HepG2 (cell line): ENCODE results near the gene ZBTB7C. TPM values are rescaled to one million over a fixed set of nuclear protein-coding genes. Genes with fewer than 3 reads are reported as not detected.

Experiments used
- ATAC-seq: fragments of 200-7000 bp; cut with Tn5 transposase; 3 replicates; pipeline ENCODE4 v1.9.1; 2020; ENCODE audit warnings: mild to moderate bottlenecking, moderate library complexity
- BruUV-seq: library from RNA; stranded (reverse); fragments of 400-500 nt; replicated peaks from 2 replicates; lab custom pipeline; 2021; lab: Mats Ljungman, UMichigan
- CTCF ChIA-PET: fragments of 300-600 bp; formaldehyde crosslinking; extraction: SDS; loops from one replicate; lab custom pipeline; 2021; ENCODE audit warnings: low total read pairs, inconsistent platforms, low intra/inter-chr PET ratio; lab: Yijun Ruan, JAX
- POLR2A ChIA-PET: fragments of 350-600 bp; sonication (Branson Sonifier 250); formaldehyde crosslinking; loops from one replicate; lab custom pipeline; 2020; ENCODE audit warnings: antibody characterized with exemption, inconsistent platforms; lab: Yijun Ruan, JAX
- DNase-seq: peaks from one replicate; pipeline ENCODE4 v3.0.0-alpha.2; 2015; ENCODE audit warnings: low spot score
- FAIRE-seq: peaks from 3 replicates; lab custom pipeline; 2011; peaks lifted over from hg19 to GRCh38; lab: Jason Lieb, UNC
- H2AFZ ChIP-seq: one replicate; pipeline ENCODE4 v1.6.1; 2011; ENCODE audit warnings: low read length, inconsistent platforms
- H3K27ac ChIP-seq: fragments of 300-600 bp; 3 replicates; pipeline ENCODE4 v1.8.0; 2011; ENCODE audit warnings: mixed run types, mild to moderate bottlenecking, mixed read lengths, low read length, inconsistent platforms; ENCODE audit not compliant: insufficient read depth; ENCODE audit errors: extremely low read length
- H3K27me3 ChIP-seq, 2 experiments: fragments of 200-600 bp in 1 of 2; 2 replicates in 1 of 2; 3 replicates in 1 of 2; pipeline versions ENCODE4 v1.6.0 to v1.8.0; 2011; ENCODE audit warnings: low read length in 2 of 2, mild to moderate bottlenecking in 2 of 2, moderate library complexity in 2 of 2, inconsistent platforms in 1 of 2; ENCODE audit not compliant: insufficient read depth in 2 of 2, control insufficient read depth in 1 of 2
- H3K36me3 ChIP-seq, 2 experiments: fragments of 200-600 bp in 1 of 2; replicated peaks in 1 of 2; 2 replicates in 1 of 2; 3 replicates in 1 of 2; pipeline versions ENCODE4 v1.5.1 to v1.8.0; 2011; ENCODE audit warnings: low read length in 2 of 2, inconsistent platforms in 1 of 2; ENCODE audit not compliant: insufficient read depth in 2 of 2, control insufficient read depth in 1 of 2
- H3K4me1 ChIP-seq: 2 replicates; pipeline ENCODE4 v1.5.1; 2012; ENCODE audit warnings: low read length, inconsistent platforms; ENCODE audit not compliant: insufficient read depth
- H3K4me2 ChIP-seq: 2 replicates; pipeline ENCODE4 v1.6.0; 2011; ENCODE audit warnings: low read depth, low read length, inconsistent platforms
- H3K4me3 ChIP-seq, 3 experiments: fragments of 200-600 bp in 1 of 3; sonication (generic), shearing (Covaris generic) in 1 of 3; replicated peaks in 1 of 3; 2 replicates each; pipeline ENCODE4 v1.5.1; 2011 to 2016; ENCODE audit warnings: low read length in 3 of 3, inconsistent platforms in 2 of 3, low read depth in 2 of 3, mild to moderate bottlenecking in 2 of 3, control low read depth in 1 of 3, mixed read lengths in 1 of 3; ENCODE audit not compliant: insufficient read depth in 1 of 3
- H3K79me2 ChIP-seq: one replicate; pipeline ENCODE4 v1.6.1; 2011; ENCODE audit warnings: low read length, inconsistent platforms; ENCODE audit not compliant: insufficient read depth
- H3K9ac ChIP-seq: 2 replicates; pipeline ENCODE4 v1.6.0; 2011; ENCODE audit warnings: mild to moderate bottlenecking, low read depth, low read length, inconsistent platforms; ENCODE audit not compliant: insufficient read depth
- H3K9me3 ChIP-seq: 2 replicates; pipeline ENCODE4 v1.5.1; 2012; ENCODE audit warnings: mild to moderate bottlenecking, low read length
- H4K20me1 ChIP-seq: 2 replicates; pipeline ENCODE4 v1.6.0; 2011; ENCODE audit warnings: inconsistent platforms, mild to moderate bottlenecking, low read length, moderate library complexity; ENCODE audit not compliant: insufficient read depth
- FOXJ3 ChIP-seq: sonication (generic); formaldehyde crosslinking; IDR thresholded peaks from 2 replicates; pipeline ENCODE4 v1.4.0; 2020; ENCODE audit warnings: missing genetic modification reagents, mild to moderate bottlenecking, borderline replicate concordance
- MYC ChIP-seq: sonication (generic); formaldehyde crosslinking; IDR thresholded peaks from 2 replicates; pipeline ENCODE4 v1.9.0; 2021; ENCODE audit warnings: missing genetic modification reagents, borderline replicate concordance
- NBN ChIP-seq: fragments of 450-650 bp; conservative IDR thresholded peaks from 2 replicates; pipeline ENCODE4 v1.6.1; 2017
- NR2F2 ChIP-seq: IDR thresholded peaks from 2 replicates; pipeline ENCODE4 v1.6.1; 2012; ENCODE audit warnings: low read depth, inconsistent platforms, borderline replicate concordance
- POLR2G ChIP-seq: fragments of 200-400 bp; formaldehyde crosslinking; IDR thresholded peaks from 2 replicates; pipeline ENCODE4 v1.6.1; 2018; ENCODE audit warnings: mild to moderate bottlenecking, low read depth, low read length, moderate library complexity
- SOX13 ChIP-seq, 3 experiments: fragments of 450-650 bp in 1 of 3; sonication (generic) in 1 of 3; formaldehyde crosslinking in 1 of 3; IDR thresholded peaks in 2 of 3; conservative IDR thresholded peaks in 1 of 3; 2 replicates each; pipeline versions ENCODE4 v1.5.0 to v1.6.1; 2016 to 2020; ENCODE audit warnings: antibody characterized with exemption in 1 of 3, mild to moderate bottlenecking in 1 of 3, missing compliant biosample characterization in 1 of 3, missing genetic modification reagents in 1 of 3, moderate library complexity in 1 of 3
- ZFX ChIP-seq: sonication (generic); formaldehyde crosslinking; IDR thresholded peaks from 2 replicates; pipeline ENCODE4 v1.4.0; 2020; ENCODE audit warnings: mild to moderate bottlenecking, low read depth, missing genetic modification reagents, moderate library complexity
- ZMYM4 ChIP-seq: sonication (generic); formaldehyde crosslinking; IDR thresholded peaks from 2 replicates; pipeline ENCODE4 v1.8.1; 2023; ENCODE audit warnings: mild to moderate bottlenecking, missing genetic modification reagents
- WGBS: methylation state at CpG from one replicate; pipeline ENCODE4 v1.1.6; 2017; ENCODE audit warnings: low lambda C conversion rate; 5-methylcytosine and 5-hydroxymethylcytosine counted together
- in situ Hi-C: cut with HindIII; loops from 2 replicates; pipeline ENCODE4 v1.10.0; 2017; ENCODE audit warnings: low pct_unique_long_range_greater_than_20kb; ENCODE audit not compliant: extremely low pct_ligation_motif_present
- intact Hi-C: fragments of 100-400 bp; cut with micrococcal nuclease; formaldehyde crosslinking; loops from one replicate; pipeline ENCODE4 v1.10.0; 2022; ENCODE audit not compliant: unreplicated experiment
- polyA plus RNA-seq, 8 experiments: library from polyadenylated mRNA; depleted of rRNA in 3 of 8; stranded (reverse) in 7 of 8; unstranded in 1 of 8; fragments of >200 nt; fragmentation: Illumina TruSeq in 4 of 8; extraction: Trizol in 4 of 8; gene quantifications; 2 replicates each; pipeline versions ENCODE4 v1.2.1 to v1.2.3, GENCODE V29; 2011 to 2016; ENCODE audit warnings: low read depth in 4 of 8, missing spikeins in 1 of 8, mixed read lengths in 1 of 8; ENCODE audit not compliant: insufficient read depth in 1 of 8
- total RNA-seq, 5 experiments: library from RNA; depleted of rRNA; stranded (reverse); fragments of >200 nt; fragmentation: Illumina TruSeq; extraction: Trizol; gene quantifications; 2 replicates each; pipeline ENCODE4 v1.2.3, GENCODE V29; 2016; ENCODE audit warnings: low read depth in 1 of 5
- TF ChIP-seq, protein P1 (sequence below), 2 experiments: fragments of 450-650 bp in 1 of 2; sonication (generic) in 1 of 2; formaldehyde crosslinking; IDR thresholded peaks; 2 replicates each; pipeline versions ENCODE4 v1.5.0 to v1.8.0; 2020 to 2022; ENCODE audit warnings: mild to moderate bottlenecking in 1 of 2, missing genetic modification reagents in 1 of 2
- TF ChIP-seq, protein P2 (sequence below), 2 experiments: sonication (generic) in 1 of 2; formaldehyde crosslinking in 1 of 2; IDR thresholded peaks; 2 replicates each; pipeline versions ENCODE4 v1.4.0 to v1.6.1; 2016 to 2020; ENCODE audit warnings: borderline replicate concordance in 1 of 2, low read depth in 1 of 2, mild to moderate bottlenecking in 1 of 2, missing genetic modification reagents in 1 of 2
- TF ChIP-seq, protein P3 (sequence below), 2 experiments: sonication (generic) in 1 of 2; formaldehyde crosslinking in 1 of 2; IDR thresholded peaks; 2 replicates each; pipeline versions ENCODE4 v1.6.1 to v1.9.0; 2014 to 2022; ENCODE audit warnings: antibody characterized with exemption in 1 of 2, borderline replicate concordance in 1 of 2, inconsistent platforms in 1 of 2, low read depth in 1 of 2, missing genetic modification reagents in 1 of 2

The ZBTB7C gene
- total and polyA plus RNA-seq, 2 of the 13 experiments (the other 11 are each of a cell fraction or from before 2014, with no cell fraction given) = 0.01 to 0.04 TPM

DNA sequence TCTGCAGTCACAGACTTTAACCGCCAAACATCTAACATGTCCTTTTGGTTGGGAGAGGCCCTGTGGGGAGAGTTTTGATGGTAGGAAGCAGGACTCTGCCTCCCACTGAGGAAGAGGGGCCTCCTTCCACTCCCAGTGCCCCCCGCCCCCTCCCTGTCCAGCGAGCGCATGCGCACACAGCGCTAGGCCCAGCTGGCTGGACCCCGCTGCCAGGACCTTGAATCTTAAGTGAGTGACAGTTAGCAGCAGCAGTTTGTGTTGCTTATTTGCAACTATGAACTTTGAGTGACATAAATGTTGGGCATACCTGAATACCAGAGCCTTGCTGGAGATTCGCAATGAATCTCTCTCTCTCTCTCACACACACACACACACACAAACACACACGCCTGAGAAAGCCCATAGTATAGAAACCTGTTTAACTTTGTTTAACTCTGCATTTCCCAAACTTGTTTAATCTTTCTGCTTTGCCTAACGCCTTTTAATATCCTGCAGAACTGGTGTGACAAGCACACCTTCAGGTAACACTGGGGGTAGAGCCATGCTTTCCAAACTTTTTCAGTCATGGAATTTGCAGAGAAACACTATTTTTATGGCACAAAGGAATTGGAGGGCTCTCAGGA is 344.1 kb downstream of the ZBTB7C start:
- Histone ChIP-seq H4K20me1 (no peaks in the 10 kb centered on the region), H3K4me3 (no peak overlapping the region), H3K4me2 (no peak overlapping the region), H3K36me3 (no peaks in the 10 kb centered on the region), H3K9ac (no peak overlapping the region), H3K4me1 (peaks cover 18% of the 10 kb centered on the region), H3K27ac (no peak overlapping the region), H2AFZ (no peak overlapping the region), H3K79me2 (no peaks in the 10 kb centered on the region), H3K27me3 (peaks cover under 1 to 6% of the 10 kb centered on the region in 2 experiments; a peak in 2 of 5 replicates), H3K9me3 (no peaks in the 10 kb centered on the region)
- in situ Hi-C loops = no loop called here
- intact Hi-C loops = no loop called here
- CTCF ChIA-PET = no interaction called here
- DNase-seq = no peak
- 28% methylated on average over 6 of the region's 10 CpGs for WGBS
- no TSS peak for BruUV-seq
- no peak for ATAC-seq
- POLR2A ChIA-PET = no interaction called here
- FAIRE-seq = no peak
- TF ChIP-seq ZFX (CRISPR knock-in tag) (no peak), POLR2G (no peak), FOXJ3 (CRISPR knock-in tag) (no peak), SOX13 (IDR thresholded peaks at IDR 0.05) (no peak), SOX13 (CRISPR knock-in tag; conservative IDR thresholded peaks at IDR 0.05 in 1 of 2, IDR thresholded peaks at IDR 0.05 in 1 of 2) (no peak), NR2F2 (no peak), ZMYM4 (CRISPR knock-in tag) (no peak), MYC (CRISPR knock-in tag) (no peak), NBN (no peak)
- TF ChIP-seq, protein P1, sequence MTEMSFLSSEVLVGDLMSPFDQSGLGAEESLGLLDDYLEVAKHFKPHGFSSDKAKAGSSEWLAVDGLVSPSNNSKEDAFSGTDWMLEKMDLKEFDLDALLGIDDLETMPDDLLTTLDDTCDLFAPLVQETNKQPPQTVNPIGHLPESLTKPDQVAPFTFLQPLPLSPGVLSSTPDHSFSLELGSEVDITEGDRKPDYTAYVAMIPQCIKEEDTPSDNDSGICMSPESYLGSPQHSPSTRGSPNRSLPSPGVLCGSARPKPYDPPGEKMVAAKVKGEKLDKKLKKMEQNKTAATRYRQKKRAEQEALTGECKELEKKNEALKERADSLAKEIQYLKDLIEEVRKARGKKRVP (CRISPR knock-in tag; IDR thresholded peaks at IDR 0.05) = no peak
- TF ChIP-seq, protein P2, sequence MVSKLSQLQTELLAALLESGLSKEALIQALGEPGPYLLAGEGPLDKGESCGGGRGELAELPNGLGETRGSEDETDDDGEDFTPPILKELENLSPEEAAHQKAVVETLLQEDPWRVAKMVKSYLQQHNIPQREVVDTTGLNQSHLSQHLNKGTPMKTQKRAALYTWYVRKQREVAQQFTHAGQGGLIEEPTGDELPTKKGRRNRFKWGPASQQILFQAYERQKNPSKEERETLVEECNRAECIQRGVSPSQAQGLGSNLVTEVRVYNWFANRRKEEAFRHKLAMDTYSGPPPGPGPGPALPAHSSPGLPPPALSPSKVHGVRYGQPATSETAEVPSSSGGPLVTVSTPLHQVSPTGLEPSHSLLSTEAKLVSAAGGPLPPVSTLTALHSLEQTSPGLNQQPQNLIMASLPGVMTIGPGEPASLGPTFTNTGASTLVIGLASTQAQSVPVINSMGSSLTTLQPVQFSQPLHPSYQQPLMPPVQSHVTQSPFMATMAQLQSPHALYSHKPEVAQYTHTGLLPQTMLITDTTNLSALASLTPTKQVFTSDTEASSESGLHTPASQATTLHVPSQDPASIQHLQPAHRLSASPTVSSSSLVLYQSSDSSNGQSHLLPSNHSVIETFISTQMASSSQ (IDR thresholded peaks at IDR 0.05; ENCODE audit: low read depth) = no peak
- TF ChIP-seq, protein P2 (CRISPR knock-in tag; IDR thresholded peaks at IDR 0.05; ENCODE audit: borderline replicate concordance) = no peak
- TF ChIP-seq, protein P3, sequence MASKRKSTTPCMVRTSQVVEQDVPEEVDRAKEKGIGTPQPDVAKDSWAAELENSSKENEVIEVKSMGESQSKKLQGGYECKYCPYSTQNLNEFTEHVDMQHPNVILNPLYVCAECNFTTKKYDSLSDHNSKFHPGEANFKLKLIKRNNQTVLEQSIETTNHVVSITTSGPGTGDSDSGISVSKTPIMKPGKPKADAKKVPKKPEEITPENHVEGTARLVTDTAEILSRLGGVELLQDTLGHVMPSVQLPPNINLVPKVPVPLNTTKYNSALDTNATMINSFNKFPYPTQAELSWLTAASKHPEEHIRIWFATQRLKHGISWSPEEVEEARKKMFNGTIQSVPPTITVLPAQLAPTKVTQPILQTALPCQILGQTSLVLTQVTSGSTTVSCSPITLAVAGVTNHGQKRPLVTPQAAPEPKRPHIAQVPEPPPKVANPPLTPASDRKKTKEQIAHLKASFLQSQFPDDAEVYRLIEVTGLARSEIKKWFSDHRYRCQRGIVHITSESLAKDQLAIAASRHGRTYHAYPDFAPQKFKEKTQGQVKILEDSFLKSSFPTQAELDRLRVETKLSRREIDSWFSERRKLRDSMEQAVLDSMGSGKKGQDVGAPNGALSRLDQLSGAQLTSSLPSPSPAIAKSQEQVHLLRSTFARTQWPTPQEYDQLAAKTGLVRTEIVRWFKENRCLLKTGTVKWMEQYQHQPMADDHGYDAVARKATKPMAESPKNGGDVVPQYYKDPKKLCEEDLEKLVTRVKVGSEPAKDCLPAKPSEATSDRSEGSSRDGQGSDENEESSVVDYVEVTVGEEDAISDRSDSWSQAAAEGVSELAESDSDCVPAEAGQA (IDR thresholded peaks at IDR 0.05; ENCODE audit: low read depth) = no peak
- TF ChIP-seq, protein P3 (CRISPR knock-in tag; IDR thresholded peaks at IDR 0.05; ENCODE audit: borderline replicate concordance) = no peak
